ENCODE data around the gene MAMDC2. TPM values are rescaled to one million over a fixed set of nuclear protein-coding genes. Genes with fewer than 3 reads are reported as not detected.

The MAMDC2 gene
- total and polyA plus RNA-seq, 2 of the 4 experiments (the other 2 are of a cell fraction): 5.0 to 5.2 TPM

DNA sequence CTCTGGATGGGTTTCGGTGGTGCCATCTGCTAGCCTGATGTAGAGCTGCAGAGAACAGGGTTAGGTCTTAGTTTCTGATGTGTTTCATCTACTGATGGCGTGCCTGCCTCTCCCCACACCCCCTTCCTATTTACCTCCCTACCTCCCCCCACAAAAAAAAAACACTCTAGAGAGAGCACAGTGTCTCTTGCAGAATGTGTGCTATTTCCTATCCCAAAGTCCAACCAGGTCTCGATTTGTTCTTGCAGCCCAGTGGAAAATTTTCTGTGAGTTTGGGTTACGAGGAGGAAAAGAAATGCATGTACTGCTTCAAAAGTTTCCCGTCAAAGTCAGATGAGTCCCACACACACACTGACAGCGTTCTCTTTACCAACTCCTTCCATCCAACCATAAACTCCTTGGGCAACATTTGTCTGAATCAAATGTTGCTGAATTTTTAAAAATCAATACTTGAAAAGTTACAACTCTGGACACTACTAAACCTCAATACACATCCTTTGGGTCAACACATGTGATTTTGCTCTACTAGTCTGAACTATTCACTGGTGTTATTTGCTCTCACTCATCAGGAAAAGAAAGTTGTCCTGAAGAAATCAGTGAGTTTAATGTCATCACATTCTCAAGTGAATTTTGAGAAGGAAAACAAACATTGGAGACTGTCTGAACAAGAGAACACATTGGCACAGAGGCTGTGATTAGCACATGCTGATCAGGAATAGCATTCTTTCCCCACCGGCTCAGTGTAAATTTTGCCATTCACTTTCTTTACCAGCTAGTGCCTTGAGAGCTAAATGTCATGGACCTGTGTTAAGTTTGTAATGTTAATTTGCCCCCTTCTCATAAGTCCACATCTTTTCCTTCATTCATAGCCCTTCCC is 84.1 kb downstream of the MAMDC2 start:
- H2BK15ac ChIP-seq (ENCODE audit: low read depth, low read length): no peak overlapping the region
- H3K4me2 ChIP-seq (ENCODE audit: low read depth, low read length): no peak overlapping the region
- no peak overlapping the region for H4K91ac ChIP-seq (ENCODE audit: insufficient read depth, low read depth, low read length)
- 0 out of 2 replicates have a peak, but pooled peaks cover 2% of the 10 kb centered on the region for H3K4me1 ChIP-seq (ENCODE audit: control insufficient read depth, insufficient read depth, low read length)
- no peaks in the 10 kb centered on the region for H3K79me1 ChIP-seq (ENCODE audit: low read depth in 1 of 2, low read length in 2 of 2)
- no peak overlapping the region for H3K4ac ChIP-seq (ENCODE audit: low read depth, low read length)
- ATAC-seq (ENCODE audit: low read depth): no peak
- intact Hi-C loops (cut with micrococcal nuclease): no loop called here
- no peak overlapping the region for H2AK9ac ChIP-seq (replicated peaks; ENCODE audit: low read depth, low read length, poor library complexity)
- POLR2A ChIA-PET (ENCODE audit: unreplicated experiment): no interaction called here
- in situ Hi-C loops (cut with MboI; ENCODE audit: low sequenced_read_pairs): loop anchor here (10.0 kb wide), 1 partner anchor 477 kb away; no protein-coding TSS in a partner anchor
- CTCF ChIA-PET: interaction anchor here (1.8 kb wide), 1 partner anchor 14 kb away, joined by 5 read pairs; no protein-coding TSS in a partner anchor
- H2BK5ac ChIP-seq (ENCODE audit: low read depth, low read length, poor library complexity, severe bottlenecking): no peak overlapping the region
- no peak overlapping the region for H2BK120ac ChIP-seq (ENCODE audit: low read depth, low read length)
- no CpG with 5 or more reads among the region's 7 CpGs for WGBS, 2 experiments (ENCODE audit: extremely low coverage in 2 of 2, insufficient read length in 1 of 2)
- no peaks in the 10 kb centered on the region for H4K20me1 ChIP-seq (ENCODE audit: insufficient read depth, low read length)
- no peak overlapping the region for H4K8ac ChIP-seq (ENCODE audit: low read depth in 2 of 2, low read length in 2 of 2)
- H3K18ac ChIP-seq (ENCODE audit: low read depth, low read length): no peak overlapping the region
- no peak overlapping the region for H3K56ac ChIP-seq (ENCODE audit: extremely low read depth, insufficient read depth, low read length)
- H3K4me3 ChIP-seq (ENCODE audit: insufficient read depth, low read depth, low read length): no peak overlapping the region
- no peaks in the 10 kb centered on the region for H3K27me3 ChIP-seq (ENCODE audit: control insufficient read depth, insufficient read depth, low read length)
- no TSS peak for BruUV-seq (replicated peaks)
- H3K9me1 ChIP-seq (ENCODE audit: insufficient read depth, low read length): peaks cover 5% of the 10 kb centered on the region; the same call in 1 of the 2 replicates
- no peak overlapping the region for H2BK20ac ChIP-seq (ENCODE audit: low read depth, low read length)
- no peak overlapping the region for H3K9ac ChIP-seq (ENCODE audit: low read depth, low read length)
- no peak overlapping the region for H3K23ac ChIP-seq (ENCODE audit: low read depth, low read length)
- DNase-seq: no peak
- H2AK5ac ChIP-seq (ENCODE audit: low read depth, low read length): no peak overlapping the region
- H3K14ac ChIP-seq (replicated peaks; ENCODE audit: low read depth, low read length): 0 out of 2 replicates have a peak overlapping the region, but pooled peaks have one; percentile 15
- no peak overlapping the region for H4K5ac ChIP-seq (ENCODE audit: low read depth, low read length)
- H3K36me3 ChIP-seq (ENCODE audit: control insufficient read depth, insufficient read depth, low read length): no peaks in the 10 kb centered on the region
- H3K27ac ChIP-seq (ENCODE audit: insufficient read depth, low read length): no peak overlapping the region
- dilution Hi-C loops (cut with HindIII; ENCODE audit: low sequenced_read_pairs, unreplicated experiment): no loop called here
- H2AFZ ChIP-seq (replicated peaks; ENCODE audit: low read length, poor library complexity): no peak overlapping the region
- H3K9me3 ChIP-seq (ENCODE audit: control insufficient read depth, insufficient read depth, low read length): no peaks in the 10 kb centered on the region
- no peak for TF ChIP-seq MAZ (IDR thresholded peaks at IDR 0.05; ENCODE audit: borderline replicate concordance, low read depth, low read length)
- no peak for TF ChIP-seq RCOR1 (IDR thresholded peaks at IDR 0.05; ENCODE audit: insufficient replicate concordance, low read length)
- TF ChIP-seq, protein P1, sequence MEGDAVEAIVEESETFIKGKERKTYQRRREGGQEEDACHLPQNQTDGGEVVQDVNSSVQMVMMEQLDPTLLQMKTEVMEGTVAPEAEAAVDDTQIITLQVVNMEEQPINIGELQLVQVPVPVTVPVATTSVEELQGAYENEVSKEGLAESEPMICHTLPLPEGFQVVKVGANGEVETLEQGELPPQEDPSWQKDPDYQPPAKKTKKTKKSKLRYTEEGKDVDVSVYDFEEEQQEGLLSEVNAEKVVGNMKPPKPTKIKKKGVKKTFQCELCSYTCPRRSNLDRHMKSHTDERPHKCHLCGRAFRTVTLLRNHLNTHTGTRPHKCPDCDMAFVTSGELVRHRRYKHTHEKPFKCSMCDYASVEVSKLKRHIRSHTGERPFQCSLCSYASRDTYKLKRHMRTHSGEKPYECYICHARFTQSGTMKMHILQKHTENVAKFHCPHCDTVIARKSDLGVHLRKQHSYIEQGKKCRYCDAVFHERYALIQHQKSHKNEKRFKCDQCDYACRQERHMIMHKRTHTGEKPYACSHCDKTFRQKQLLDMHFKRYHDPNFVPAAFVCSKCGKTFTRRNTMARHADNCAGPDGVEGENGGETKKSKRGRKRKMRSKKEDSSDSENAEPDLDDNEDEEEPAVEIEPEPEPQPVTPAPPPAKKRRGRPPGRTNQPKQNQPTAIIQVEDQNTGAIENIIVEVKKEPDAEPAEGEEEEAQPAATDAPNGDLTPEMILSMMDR (conservative IDR thresholded peaks at IDR 0.05; ENCODE audit: low read depth, low read length): no peak
- no peak for TF ChIP-seq RAD21 (IDR thresholded peaks at IDR 0.05; ENCODE audit: low read length)
- no peak for TF ChIP-seq MAFK (IDR thresholded peaks at IDR 0.05; ENCODE audit: low read depth, low read length)
- TF ChIP-seq POLR2A (IDR thresholded peaks at IDR 0.05; ENCODE audit: low read depth, low read length): no peak
- no peak for TF ChIP-seq BHLHE40 (IDR thresholded peaks at IDR 0.05; ENCODE audit: low read depth, low read length)
- TF ChIP-seq, protein P2, sequence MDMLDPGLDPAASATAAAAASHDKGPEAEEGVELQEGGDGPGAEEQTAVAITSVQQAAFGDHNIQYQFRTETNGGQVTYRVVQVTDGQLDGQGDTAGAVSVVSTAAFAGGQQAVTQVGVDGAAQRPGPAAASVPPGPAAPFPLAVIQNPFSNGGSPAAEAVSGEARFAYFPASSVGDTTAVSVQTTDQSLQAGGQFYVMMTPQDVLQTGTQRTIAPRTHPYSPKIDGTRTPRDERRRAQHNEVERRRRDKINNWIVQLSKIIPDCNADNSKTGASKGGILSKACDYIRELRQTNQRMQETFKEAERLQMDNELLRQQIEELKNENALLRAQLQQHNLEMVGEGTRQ (IDR thresholded peaks at IDR 0.05; ENCODE audit: low read depth, low read length): no peak
- no peak for TF ChIP-seq SMC3 (IDR thresholded peaks at IDR 0.05; ENCODE audit: low read depth, low read length)
- TF ChIP-seq CEBPB (IDR thresholded peaks at IDR 0.05; ENCODE audit: low read depth, low read length): no peak
- TF ChIP-seq MXI1 (IDR thresholded peaks at IDR 0.05; ENCODE audit: borderline replicate concordance, low read depth, low read length): no peak
- no peak for TF ChIP-seq CHD1 (IDR thresholded peaks at IDR 0.05; ENCODE audit: low read depth, low read length)
- TF ChIP-seq RFX5 (IDR thresholded peaks at IDR 0.05; ENCODE audit: low read depth, low read length): no peak
- no peak for TF ChIP-seq FOS (IDR thresholded peaks at IDR 0.05; ENCODE audit: low read depth, low read length)

Data from IMR-90 (cell line).